GM23248 (cell line): ENCODE measurements around the gene MYOG. TPM values are rescaled to one million over a fixed set of nuclear protein-coding genes. Genes with fewer than 3 reads are reported as not detected.

Experiments
- DNase-seq: peaks from one replicate; pipeline ENCODE4 v3.0.0-alpha.2; 2015
- H2AFZ ChIP-seq: fragments of 200-600 bp; sonication (generic); 2 replicates; pipeline ENCODE4 v1.6.1; 2016; ENCODE audit warnings: antibody characterized with exemption
- H3F3A ChIP-seq: fragments of 200-600 bp; sonication (generic); 2 replicates; pipeline ENCODE4 v1.6.1; 2016; ENCODE audit warnings: mild to moderate bottlenecking, antibody characterized with exemption, mixed run types; ENCODE audit not compliant: insufficient read depth
- H3K27ac ChIP-seq: fragments of 200-600 bp; sonication (generic); 2 replicates; pipeline ENCODE4 v1.5.1; 2016; ENCODE audit warnings: mild to moderate bottlenecking
- H3K27me3 ChIP-seq: fragments of 200-600 bp; sonication (generic); replicated peaks from 2 replicates; pipeline ENCODE4 v1.6.1; 2016; ENCODE audit warnings: mild to moderate bottlenecking; ENCODE audit not compliant: insufficient read depth
- H3K36me3 ChIP-seq: fragments of 200-600 bp; sonication (generic); 2 replicates; pipeline ENCODE4 v1.6.1; 2016; ENCODE audit warnings: low read depth, mild to moderate bottlenecking
- H3K4me1 ChIP-seq: fragments of 200-600 bp; sonication (generic); 2 replicates; pipeline ENCODE4 v1.6.1; 2016; ENCODE audit warnings: mild to moderate bottlenecking; ENCODE audit not compliant: insufficient read depth
- H3K4me2 ChIP-seq: fragments of 200-600 bp; sonication (generic); one replicate; pipeline ENCODE4 v1.6.1; 2016; ENCODE audit warnings: mild to moderate bottlenecking; ENCODE audit not compliant: unreplicated experiment
- H3K4me3 ChIP-seq: fragments of 200-600 bp; sonication (generic); 2 replicates; pipeline ENCODE4 v1.5.1; 2016; ENCODE audit warnings: mild to moderate bottlenecking
- H3K79me2 ChIP-seq: fragments of 200-600 bp; sonication (generic); 2 replicates; pipeline ENCODE4 v1.6.1; 2016; ENCODE audit warnings: mild to moderate bottlenecking; ENCODE audit not compliant: insufficient read depth
- H3K9ac ChIP-seq: fragments of 200-600 bp; sonication (generic); 2 replicates; pipeline ENCODE4 v1.6.1; 2016; ENCODE audit warnings: mild to moderate bottlenecking
- H3K9me2 ChIP-seq: fragments of 200-600 bp; sonication (generic); 2 replicates; pipeline ENCODE4 v1.6.1; 2016; ENCODE audit warnings: mixed run types, mild to moderate bottlenecking, moderate library complexity; ENCODE audit not compliant: insufficient read depth
- H3K9me3 ChIP-seq: fragments of 200-600 bp; sonication (generic); one replicate; pipeline ENCODE4 v1.6.1; 2017; ENCODE audit warnings: low read depth
- H4K20me1 ChIP-seq: fragments of 200-600 bp; sonication (generic); 2 replicates; pipeline ENCODE4 v1.6.0; 2016; ENCODE audit not compliant: insufficient read depth
- EZH2 ChIP-seq: fragments of 200-600 bp; sonication (generic); IDR thresholded peaks from 2 replicates; pipeline ENCODE4 v1.6.1; 2018; ENCODE audit warnings: antibody characterized with exemption, mild to moderate bottlenecking; ENCODE audit not compliant: insufficient read depth, poor library complexity, severe bottlenecking
- EZH2phosphoT487 ChIP-seq: fragments of 200-600 bp; sonication (generic); IDR thresholded peaks from 2 replicates; pipeline ENCODE4 v1.6.1; 2018; ENCODE audit warnings: antibody characterized with exemption, moderate library complexity, mild to moderate bottlenecking, low read depth; ENCODE audit not compliant: insufficient read depth
- WGBS, 2 experiments: methylation state at CpG; one replicate each; pipeline ENCODE4 v1.1.6; 2015 to 2017; ENCODE audit warnings: low lambda C conversion rate in 2 of 2, low coverage in 1 of 2; ENCODE audit errors: missing lambda C conversion rate in 2 of 2; 5-methylcytosine and 5-hydroxymethylcytosine counted together
- in situ Hi-C: fragments of 300-500 bp; cut with MboI; formaldehyde crosslinking; loops from 2 replicates; pipeline ENCODE4 v1.15.0; 2020
- polyA plus RNA-seq: library from polyadenylated mRNA; unstranded; fragments of >200 nt; fragmentation: Nextera tagmentation; extraction: Ambion mirVana; gene quantifications from 2 replicates; pipeline ENCODE4 v1.2.1, GENCODE V29; 2016
- total RNA-seq: library from RNA; depleted of rRNA; stranded (reverse); fragments of >200 nt; shearing (Covaris generic); gene quantifications from 2 replicates; pipeline ENCODE4 v1.2.3, GENCODE V29; 2014

The MYOG gene
- total and polyA plus RNA-seq, 2 experiments from 2014 or later, result not detected

GRCh38 chr1:203129501-203130231, 43.9 kb upstream of the MYOG start:
- peaks cover 7% of the 10 kb centered on the region; the same call in 1 of the 2 replicates for H3F3A ChIP-seq
- no peak overlapping the region for H3K4me3 ChIP-seq
- H3K4me1 ChIP-seq, result peaks cover 16% of the 10 kb centered on the region
- H3K9ac ChIP-seq, result no peak overlapping the region
- no peak overlapping the region for H2AFZ ChIP-seq
- no peak overlapping the region for H3K4me2 ChIP-seq
- no peaks in the 10 kb centered on the region for H3K9me3 ChIP-seq
- H3K27me3 ChIP-seq, result no peaks in the 10 kb centered on the region
- no peaks in the 10 kb centered on the region for H3K79me2 ChIP-seq
- WGBS, 2 experiments, result 35 to 40% methylated on average over 7 of the region's 7 CpGs
- no peaks in the 10 kb centered on the region for H4K20me1 ChIP-seq
- no peak overlapping the region for H3K27ac ChIP-seq
- in situ Hi-C loops, result no loop called here
- H3K9me2 ChIP-seq, result no peaks in the 10 kb centered on the region
- TF ChIP-seq EZH2 (no peak), EZH2phosphoT487 (no peak)
- peak; percentile 11 for DNase-seq
- no peaks in the 10 kb centered on the region for H3K36me3 ChIP-seq

GRCh38 chr1:203128716-203129500, 43.1 kb upstream of the MYOG start:
- H2AFZ ChIP-seq, result no peak overlapping the region
- no peak for TF ChIP-seq EZH2phosphoT487
- no peak for TF ChIP-seq EZH2
- peaks cover 7% of the 10 kb centered on the region; the same call in 1 of the 2 replicates for H3F3A ChIP-seq
- peaks cover 16% of the 10 kb centered on the region for H3K4me1 ChIP-seq
- H4K20me1 ChIP-seq, result no peaks in the 10 kb centered on the region
- H3K27ac ChIP-seq, result no peak overlapping the region
- H3K4me3 ChIP-seq, result no peak overlapping the region
- in situ Hi-C loops, result no loop called here
- no peak overlapping the region for H3K4me2 ChIP-seq
- no peak for DNase-seq
- no peaks in the 10 kb centered on the region for H3K36me3 ChIP-seq
- 89 to 94% methylated on average over 25 to 29 of the region's 29 CpGs for WGBS, 2 experiments
- peaks cover under 1% of the 10 kb centered on the region; the same call in 1 of the 2 replicates for H3K27me3 ChIP-seq
- H3K9ac ChIP-seq, result no peak overlapping the region
- H3K9me3 ChIP-seq, result no peaks in the 10 kb centered on the region
- H3K9me2 ChIP-seq, result no peaks in the 10 kb centered on the region
- no peaks in the 10 kb centered on the region for H3K79me2 ChIP-seq

- peak overlapping the region; percentile 86 for H2AFZ ChIP-seq
- H3K9ac ChIP-seq, result no peak overlapping the region
- no peaks in the 10 kb centered on the region for H3K9me3 ChIP-seq
- WGBS, 2 experiments, result 65 to 76% methylated on average over 7 of the region's 7 CpGs
- H3K4me2 ChIP-seq, result peak overlapping the region; percentile 88
- no peaks in the 10 kb centered on the region for H3K36me3 ChIP-seq
- H3K27me3 ChIP-seq, result peaks cover 5% of the 10 kb centered on the region; the same call in 1 of the 2 replicates
- peak overlapping the region; percentile 72 for H3K4me3 ChIP-seq
- no peaks in the 10 kb centered on the region for H3K79me2 ChIP-seq
- no peak for TF ChIP-seq EZH2
- no peak overlapping the region for H3K27ac ChIP-seq
- no peak for DNase-seq
- no peaks in the 10 kb centered on the region for H3K9me2 ChIP-seq
- in situ Hi-C loops, result no loop called here
- H4K20me1 ChIP-seq, result no peaks in the 10 kb centered on the region
- H3F3A ChIP-seq, result peaks cover 7% of the 10 kb centered on the region; the same call in 1 of the 2 replicates
- H3K4me1 ChIP-seq, result peaks cover 16% of the 10 kb centered on the region
These were observed 42.6 kb upstream of the MYOG start for GRCh38 chr1:203128431-203128715.

GRCh38 chr1:203127666-203128430, 42.0 kb upstream of the MYOG start, which contains the start of gene ADORA1:
TSS of gene ADORA1 (plus strand) at chr1:203127726. CDS start at chr1:203128842, 1,116 bp downstream.
- in situ Hi-C loops, result no loop called here
- Histone ChIP-seq H3K9ac (peak within 1 kb of the TSS; percentile 19; the same call in 1 of the 2 replicates), H3K27ac (no peak within 1 kb of the TSS), H3K36me3 (no peaks in the 10 kb centered on the region), H4K20me1 (no peaks in the 10 kb centered on the region), H3K4me1 (peaks cover 16% of the 10 kb centered on the region), H3K9me2 (no peaks in the 10 kb centered on the region), H3F3A (peaks cover 7% of the 10 kb centered on the region; the same call in 1 of the 2 replicates), H3K79me2 (no peaks in the 10 kb centered on the region), H3K4me3 (peak within 1 kb of the TSS; percentile 72), H3K9me3 (no peaks in the 10 kb centered on the region), H3K27me3 (peaks cover 7% of the 10 kb centered on the region; the same call in 1 of the 2 replicates), H2AFZ (peak within 1 kb of the TSS; percentile 86), H3K4me2 (peak within 1 kb of the TSS; percentile 88)
- peak; percentile 88 for DNase-seq
- TF ChIP-seq EZH2 (no peak), EZH2phosphoT487 (no peak)
- 2 to 3% methylated on average over 39 of the region's 51 CpGs for WGBS, 2 experiments
